A204.1 (cell line): ENCODE data around the gene G0S2.

Source experiments
- FAIRE-seq: peaks from 2 replicates; lab custom pipeline; 2012; peaks lifted over from hg19 to GRCh38; lab: Jason Lieb, UNC

The G0S2 gene

DNA sequence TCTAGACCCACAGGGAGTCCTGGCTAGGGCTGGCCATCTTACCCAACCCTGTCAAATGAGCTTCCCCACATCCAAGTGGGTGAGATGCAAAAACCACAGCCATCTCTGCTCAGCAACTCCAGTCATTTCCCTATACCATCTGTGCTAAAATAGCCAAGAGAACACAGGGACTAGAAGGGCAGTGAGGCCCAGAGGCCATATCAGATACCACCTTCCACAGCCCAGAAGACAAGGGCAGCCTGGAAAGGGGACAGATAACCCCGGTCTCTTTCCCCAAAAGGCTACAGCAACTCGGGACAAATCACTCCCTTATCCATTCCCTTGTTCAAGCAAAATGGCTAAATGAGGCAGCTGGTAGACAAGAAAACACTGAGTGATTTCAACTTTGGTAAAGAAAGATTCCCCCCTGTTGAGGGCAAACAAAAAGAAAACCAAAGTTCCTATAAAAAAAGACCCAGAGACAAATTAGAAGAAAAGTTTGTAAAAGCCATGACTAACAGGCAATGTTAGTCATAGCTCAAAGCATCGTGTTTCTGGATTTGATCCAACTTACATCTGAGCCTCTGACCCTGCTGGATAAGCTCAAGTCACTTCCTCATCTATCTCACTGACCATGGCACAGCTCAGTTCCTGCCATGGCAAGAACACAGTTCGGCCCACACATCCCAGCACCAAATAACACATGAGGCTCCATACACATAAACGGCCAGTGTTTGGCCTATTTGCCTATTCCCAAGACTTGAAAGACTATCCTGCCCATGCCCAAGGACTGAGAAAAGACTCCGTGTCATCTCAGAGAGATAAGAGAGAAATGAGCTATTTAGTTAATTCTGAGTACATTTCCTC, 26.1 kb upstream of the G0S2 start:
- peak; percentile 92 for FAIRE-seq

DNA sequence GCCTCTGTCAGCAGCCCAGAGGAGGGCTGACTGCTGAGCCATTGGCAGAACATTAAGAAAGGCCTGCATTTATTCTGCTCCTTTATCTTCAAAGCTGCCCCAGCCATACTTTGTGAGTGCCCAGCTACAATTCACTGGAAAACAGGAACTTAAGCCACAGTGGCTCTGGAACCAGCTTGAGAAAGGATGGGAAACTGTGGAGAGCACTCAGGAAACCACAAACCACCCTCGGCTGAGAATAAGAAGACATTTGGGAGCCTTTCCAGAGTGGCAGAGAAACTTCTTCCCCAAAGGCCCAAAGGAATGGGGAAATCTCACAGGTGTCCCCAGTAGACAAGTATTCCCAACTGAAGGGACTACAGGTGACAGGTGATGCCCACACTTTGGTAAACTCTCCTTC, 24.8 kb upstream of the G0S2 start:
- FAIRE-seq, result no peak

DNA sequence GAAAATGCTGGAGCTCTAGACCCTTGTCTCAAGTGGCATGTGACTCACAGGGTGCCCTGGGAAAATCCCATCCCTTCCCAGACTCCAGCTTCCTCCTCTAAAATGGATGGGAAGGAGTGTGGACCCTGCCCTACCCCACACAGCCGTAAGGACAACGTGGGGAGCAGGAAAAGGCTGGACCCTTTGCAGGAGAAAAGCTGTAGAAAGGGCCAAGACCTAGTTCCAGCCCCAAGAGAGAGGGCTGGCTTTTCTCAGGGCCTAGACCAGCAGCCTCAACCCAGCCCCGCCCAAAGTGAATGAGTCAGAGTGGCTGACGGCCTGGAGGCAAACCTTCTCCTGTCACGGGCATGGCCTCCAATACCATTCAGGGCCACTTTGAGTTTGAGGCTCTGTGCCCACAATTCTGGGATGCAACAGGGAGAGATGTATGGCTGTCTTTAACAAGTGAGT, 24.0 kb upstream of the G0S2 start:
- FAIRE-seq, result peak; percentile 78

DNA sequence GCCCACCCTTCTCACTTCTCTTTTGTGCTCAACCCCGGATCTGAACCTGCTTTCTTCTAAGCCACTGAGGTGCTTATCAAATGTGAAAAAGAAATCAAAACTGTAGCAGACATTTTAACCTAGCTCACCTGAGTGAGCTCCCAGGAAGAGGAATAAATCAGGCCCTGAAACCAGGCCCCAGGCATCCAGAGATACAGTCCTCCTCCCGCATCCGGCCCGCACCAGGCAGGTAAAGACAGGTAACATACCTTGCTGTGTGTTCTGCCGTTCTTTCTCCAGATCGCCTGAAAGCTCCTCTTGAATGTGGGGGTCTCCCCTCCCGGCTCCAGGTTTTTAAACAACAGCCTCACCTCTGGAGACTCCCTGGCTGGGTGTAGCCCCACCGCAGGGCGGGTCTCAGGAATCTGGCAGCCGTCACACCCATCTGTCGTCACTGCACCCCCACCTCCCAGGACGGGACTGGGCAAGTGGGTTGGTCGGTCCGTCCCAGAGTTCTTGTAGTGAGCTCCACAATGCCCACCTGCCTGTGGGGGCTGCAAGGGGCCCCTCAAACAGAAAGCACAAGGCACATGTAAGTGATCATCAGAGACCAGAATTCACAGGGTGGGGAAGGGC, 23.0 kb upstream of the G0S2 start, which contains the start of gene LAMB3:
Gene LAMB3 (minus strand): TSS at position 305 of the 615 bp plus-strand sequence. CDS start 1,481 bp downstream, outside the sequence.
- no peak for FAIRE-seq

DNA sequence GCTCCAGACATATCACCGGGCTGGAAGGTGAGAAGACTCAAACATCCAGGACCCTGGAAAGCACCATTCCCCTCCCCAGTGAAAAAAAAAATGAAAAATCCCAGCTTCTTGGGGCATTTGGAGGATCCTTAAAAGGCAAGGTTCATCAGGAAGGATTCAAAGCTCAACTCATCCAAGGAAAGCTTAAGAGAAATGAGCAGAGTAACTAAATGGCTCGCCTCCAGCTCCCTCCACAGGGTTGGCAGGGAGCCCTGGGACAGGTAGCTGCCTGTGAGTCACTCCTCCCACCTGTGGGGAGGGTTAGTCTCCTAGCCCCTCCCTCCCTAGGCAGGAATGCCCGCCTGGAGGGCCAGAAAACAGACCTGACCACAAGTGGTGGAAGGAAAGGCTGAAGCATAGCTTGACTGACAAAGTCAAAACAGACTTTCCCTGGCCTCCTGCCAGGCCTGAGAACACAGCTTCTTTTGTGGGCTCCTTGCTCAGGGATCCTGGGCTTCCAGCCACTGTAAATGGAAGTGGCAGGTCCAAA, 22.3 kb upstream of the G0S2 start:
- FAIRE-seq, result peak; percentile 99

DNA sequence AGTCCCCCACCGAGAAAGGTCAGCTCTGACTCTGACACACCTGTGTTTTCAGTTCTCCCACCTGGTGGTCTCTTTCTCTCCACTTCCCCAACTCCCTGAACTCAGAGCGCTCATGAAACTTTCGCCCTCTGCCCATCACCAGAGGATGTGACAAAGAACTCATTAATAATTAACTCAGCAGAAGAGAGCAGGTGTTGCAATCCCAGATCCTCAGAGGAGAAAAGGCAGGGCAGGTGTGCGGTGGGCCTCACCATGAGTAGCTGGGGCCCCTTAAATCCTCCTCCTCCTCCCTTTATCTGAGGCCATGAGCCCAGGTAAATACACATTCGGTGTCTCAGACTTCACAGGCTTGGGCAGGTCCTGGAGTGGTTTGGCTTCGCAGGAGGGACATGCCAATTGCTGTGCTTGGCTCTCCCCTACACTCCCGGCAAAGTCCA, 21.3 kb upstream of the G0S2 start:
- FAIRE-seq, result no peak

DNA sequence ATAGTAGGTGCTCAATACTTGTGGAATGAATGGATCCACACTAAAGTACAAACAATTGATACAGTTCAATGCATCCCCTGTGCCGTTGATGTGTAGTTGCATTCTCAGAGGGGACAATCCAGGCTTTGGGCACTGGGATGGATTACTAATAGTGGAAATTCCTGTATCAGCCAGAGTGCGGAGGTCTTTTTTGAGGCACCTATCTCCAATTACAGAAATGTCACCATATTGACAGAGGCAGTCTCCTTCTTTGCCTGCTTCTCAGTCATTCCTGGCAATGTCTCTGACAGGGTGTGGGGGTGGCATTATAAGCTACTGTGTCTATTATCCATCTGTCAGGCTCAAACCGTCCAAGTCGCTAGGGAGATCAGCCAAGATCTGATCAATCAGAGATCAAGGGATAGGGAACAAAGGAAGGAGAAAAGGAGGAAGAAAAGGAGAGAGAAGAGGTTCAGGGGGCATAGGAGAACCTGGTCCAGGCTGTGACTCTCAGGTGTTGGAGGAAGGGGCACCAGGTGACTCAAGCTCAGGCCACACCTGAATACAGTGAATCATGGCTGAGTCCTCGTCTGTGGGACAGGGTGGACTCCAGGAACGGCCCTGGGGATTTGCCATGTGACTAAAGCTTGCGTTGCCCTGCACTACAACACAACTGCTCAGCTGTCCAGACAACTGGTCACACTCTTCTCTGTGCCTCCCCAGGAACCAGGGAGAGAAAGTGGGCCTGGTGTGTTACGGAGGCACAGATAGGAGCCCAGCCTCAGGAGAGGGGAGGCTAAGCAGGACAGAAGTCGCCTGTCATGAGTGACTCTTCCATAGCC, 19.6 kb upstream of the G0S2 start:
- no peak for FAIRE-seq

DNA sequence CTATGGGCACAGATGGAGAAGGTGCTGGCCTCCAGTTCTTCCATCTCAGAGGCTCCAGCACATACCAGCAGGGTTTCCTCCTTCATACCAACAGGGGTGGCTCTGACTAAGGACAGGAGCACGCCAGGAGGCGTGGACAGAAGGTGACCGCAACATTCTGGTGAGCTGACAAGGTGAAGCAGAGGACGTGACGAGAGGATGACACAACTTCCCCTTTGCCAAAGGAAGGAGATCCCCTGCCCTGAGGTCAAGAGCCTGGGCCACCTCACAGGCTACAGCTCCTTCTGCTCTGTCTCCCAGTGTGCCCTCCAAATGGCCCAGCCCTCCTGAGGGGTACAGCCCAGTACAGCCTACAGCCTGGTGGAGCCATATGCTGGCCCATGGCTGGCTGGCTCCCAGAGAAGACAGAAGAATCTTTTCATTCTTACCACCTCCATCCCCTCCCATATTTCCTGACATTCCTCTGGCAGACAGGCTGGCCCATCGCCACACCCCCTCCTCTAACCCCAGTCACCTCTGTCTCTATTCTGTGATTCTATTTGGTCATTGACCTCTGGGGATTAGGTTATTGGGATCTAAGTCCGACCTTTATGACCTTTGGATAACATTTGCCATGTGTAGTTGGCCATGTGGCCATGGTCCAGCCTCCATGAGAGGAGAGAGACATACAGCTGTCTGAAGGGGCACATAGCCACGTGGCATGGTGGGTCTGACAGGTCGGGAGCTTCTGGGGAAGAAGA, 17.9 kb upstream of the G0S2 start:
- no peak for FAIRE-seq

DNA sequence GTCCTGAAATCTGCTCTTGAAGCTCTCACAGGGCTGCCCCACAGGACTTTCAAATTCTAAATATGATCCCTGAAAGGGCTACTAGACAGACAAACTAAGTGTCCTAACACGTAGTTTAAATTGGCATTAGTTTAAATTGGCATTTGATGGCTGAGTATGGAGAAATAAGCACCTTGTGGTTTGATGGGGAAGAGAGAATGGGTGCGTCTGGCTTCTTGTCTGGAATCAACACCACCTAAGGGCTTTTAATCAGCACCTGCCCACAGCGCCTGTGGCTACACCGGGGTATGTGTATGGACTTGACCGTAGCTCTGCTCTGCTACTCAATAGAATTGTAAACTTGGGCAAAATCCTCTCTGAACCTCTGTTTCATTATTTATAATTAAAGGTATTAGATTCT, 17.3 kb upstream of the G0S2 start:
- FAIRE-seq, result no peak

DNA sequence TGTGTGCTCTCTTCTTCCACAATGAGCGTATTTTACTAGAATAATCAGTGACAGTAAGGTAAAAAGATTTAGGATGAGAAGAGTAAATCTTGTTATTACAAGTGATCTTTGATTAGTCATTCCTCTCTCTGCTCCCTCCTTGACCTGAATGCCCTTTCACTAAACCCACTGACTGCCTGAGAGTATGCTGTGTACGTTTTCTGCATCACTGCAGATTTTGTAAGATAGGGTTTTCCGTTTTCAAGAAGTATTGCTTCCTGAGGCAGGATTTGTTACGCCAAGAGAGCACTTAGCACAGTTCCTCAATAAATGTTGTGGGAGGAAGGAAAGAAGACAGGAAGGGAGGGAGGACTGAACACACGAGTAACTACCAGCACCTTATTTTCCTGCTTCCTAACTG, 15.3 kb upstream of the G0S2 start:
- no peak for FAIRE-seq

DNA sequence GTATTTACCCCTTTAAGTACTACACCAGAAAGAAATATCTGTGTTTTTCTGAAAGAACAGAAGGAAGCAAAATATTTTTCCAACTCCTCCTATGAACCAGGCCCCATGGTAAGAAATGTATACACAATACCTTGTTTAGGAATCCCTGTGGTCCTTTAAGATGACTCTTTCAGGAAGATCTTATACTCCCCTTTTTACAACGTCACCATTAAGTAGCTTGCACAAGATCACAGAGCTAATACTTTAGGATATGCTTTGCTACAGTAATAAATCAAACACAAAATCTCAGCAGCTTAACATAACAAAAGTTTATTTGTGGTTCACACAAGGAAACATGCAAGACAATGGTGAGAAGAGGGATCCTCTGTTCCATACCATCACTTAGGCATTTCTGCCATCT, 14.1 kb upstream of the G0S2 start:
- peak; percentile 34 for FAIRE-seq

DNA sequence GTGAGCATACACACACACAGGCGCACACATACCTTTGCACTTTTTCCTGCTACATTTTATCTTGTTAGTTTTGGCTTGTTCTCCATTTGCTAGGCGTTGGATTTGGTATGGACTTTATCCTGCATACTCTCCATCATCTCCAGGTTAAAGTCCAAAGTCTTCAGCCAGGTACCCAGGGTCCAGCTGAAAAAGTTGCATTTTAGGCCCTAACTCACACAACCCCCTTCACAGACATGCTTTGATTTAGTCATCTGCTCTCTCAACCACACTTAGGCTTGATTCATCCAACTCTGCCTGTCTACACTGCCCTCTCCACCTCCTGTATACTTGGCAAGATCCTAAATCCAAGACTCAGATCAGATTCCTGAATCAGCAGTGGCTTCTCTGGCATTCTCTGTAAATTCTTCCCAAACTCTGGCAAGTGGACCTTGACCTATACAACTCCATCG, 12.3 kb upstream of the G0S2 start:
- FAIRE-seq, result no peak

DNA sequence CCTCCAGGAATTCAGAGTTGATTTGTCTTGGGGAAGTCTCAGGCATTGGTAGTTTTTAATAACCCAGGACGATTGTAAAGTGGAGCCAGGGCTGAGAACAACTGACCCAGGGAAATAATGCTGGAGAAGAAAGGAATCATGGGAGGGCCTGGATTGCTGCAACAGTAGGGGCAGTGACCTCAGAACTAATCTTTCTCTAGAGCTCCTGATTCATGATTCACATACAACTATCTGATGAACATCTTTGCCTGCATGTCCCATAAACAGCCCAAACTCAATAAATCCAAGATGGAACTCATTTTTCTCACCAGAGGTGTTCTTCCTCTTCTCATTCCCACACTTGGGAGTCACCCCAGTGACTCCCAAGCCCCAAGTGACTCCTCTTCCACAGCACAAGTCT, 8.1 kb upstream of the G0S2 start:
- FAIRE-seq, result no peak

DNA sequence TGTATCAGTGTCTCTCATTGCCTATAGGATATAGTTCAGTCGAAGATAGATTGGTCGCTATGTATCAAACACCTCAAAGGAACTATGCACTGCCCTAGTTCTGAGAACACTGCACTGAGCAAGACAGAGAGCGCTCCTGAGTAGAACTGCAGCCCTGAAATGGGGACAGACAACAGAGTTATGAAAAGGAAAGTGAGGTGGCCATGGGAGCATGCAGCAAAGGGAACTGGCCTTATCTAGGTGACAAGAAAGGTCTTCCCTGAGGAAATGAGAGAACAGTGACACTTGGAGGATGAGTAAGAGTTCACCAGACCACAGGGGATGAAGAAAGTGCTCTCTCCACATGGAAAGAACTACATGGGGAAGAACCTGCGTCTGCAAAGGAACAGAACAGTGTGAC, 7.5 kb upstream of the G0S2 start:
- no peak for FAIRE-seq

DNA sequence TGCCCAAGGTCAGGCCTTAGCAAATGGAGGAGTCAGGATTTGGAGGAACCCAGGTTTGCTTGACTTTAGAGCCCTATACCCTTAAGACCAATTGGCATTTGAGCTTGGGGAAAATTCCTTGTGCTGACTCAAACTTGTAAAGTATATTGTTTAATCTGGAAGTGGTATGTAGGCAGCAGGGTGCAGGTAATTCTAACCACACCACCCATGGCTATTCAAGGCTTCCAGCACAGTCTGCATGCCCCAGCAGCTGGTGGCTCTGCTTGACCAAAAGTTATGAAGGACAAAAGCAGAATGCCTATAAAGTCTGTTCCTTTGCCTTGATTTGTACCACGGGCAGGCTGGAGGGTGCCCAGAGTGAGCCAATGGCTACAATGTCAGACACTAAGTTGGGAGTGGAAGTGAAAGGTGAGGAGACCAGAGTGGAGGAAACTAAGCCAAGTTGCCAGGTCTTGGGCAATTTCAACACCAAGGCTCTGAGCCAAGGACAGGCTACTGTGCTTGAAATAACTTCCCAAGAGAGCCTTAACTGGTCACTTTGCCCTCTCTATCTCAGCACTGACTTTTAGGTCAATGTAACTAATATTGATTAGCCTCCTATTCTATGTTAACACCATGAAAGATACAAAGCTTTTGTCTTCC, 4.7 kb upstream of the G0S2 start:
- no peak for FAIRE-seq

DNA sequence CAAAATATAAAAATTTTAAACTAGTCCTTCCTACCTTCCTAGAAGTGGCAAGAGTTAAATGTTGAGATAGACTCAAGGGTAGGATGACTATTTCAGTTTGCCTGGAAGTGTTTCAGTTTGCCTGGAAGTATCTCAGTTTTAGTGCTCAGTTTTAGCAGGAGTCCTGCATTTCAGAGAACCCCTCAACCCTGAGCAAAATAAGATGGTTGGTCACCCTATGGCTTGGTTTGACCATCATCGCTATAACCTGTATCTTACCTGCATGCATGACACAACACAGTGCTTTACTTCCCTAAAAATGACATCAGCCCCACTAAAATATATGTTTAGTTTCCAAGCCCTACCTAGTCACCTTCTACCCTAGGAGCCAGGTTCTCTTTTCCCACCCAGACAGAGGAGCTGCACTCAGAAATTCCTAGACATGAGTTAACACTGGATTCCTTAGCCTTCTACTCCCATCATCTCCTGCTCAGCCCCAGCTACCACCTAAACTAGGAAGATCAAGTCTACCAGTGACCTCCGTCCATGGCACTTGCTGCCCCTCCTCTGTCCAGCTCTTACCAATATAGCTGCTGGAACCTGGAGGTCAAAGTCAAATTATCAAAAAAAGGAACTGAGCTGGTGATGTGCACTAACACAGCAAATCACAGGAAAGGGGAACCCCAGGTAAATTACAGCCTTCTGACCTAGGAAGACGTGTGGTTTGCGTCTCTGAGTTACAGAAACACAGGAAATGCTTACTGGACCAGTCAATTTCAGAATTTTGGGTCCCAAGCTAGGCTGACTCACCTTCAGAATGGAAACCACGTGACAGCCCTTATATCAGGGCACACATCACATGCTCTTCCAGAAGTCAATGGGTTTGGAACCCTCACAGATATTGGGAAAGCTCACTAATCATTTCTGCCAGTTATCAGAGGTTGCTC, 2.2 kb upstream of the G0S2 start:
- no peak for FAIRE-seq

DNA sequence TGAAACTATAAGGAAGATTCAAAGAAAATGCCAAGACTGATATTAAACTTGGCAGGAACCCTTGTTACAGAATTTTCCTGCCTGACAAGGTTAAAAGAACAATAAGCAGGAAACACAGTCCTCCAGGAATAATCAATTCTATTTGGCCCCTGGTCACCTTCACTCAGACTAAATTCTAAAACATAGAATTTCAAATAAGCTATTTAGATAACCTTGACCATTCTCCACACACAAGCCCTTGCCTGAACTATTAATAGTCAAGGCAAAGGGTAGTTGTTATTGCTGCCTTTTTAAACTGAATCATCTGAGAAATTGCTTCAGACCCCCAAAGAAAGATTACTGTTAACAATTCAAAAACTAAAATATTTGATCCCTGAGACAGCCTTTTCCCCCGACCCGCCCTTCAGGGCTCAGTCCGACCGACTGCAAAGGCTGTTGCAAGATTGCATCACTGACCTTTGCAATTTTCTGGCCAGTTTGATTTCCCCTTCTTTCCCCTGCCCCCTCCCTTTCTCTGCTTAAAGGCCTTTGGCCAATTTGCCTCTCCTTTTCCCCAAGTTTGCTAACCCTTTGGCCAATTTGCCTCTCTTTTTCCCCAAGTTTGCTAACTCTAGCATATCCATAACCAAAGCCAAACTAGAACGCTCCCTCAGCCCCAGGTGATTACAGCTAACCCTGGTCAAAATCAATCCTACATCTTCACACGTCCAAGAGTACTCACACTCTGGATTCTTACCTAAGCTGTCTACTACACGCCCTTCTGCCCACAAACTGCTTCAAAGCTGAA, 1.4 kb upstream of the G0S2 start:
- FAIRE-seq, result no peak

DNA sequence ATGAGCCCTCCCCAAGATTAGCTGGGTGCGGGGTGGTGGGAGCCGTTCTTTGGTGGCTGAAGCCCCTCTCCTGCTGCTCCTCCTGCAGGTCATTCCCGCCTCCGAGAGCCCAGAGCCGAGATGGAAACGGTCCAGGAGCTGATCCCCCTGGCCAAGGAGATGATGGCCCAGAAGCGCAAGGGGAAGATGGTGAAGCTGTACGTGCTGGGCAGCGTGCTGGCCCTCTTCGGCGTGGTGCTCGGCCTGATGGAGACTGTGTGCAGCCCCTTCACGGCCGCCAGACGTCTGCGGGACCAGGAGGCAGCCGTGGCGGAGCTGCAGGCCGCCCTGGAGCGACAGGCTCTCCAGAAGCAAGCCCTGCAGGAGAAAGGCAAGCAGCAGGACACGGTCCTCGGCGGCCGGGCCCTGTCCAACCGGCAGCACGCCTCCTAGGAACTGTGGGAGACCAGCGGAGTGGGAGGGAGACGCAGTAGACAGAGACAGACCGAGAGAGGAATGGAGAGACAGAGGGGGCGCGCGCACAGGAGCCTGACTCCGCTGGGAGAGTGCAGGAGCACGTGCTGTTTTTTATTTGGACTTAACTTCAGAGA, 448 bp downstream of the G0S2 start:
- no peak for FAIRE-seq

DNA sequence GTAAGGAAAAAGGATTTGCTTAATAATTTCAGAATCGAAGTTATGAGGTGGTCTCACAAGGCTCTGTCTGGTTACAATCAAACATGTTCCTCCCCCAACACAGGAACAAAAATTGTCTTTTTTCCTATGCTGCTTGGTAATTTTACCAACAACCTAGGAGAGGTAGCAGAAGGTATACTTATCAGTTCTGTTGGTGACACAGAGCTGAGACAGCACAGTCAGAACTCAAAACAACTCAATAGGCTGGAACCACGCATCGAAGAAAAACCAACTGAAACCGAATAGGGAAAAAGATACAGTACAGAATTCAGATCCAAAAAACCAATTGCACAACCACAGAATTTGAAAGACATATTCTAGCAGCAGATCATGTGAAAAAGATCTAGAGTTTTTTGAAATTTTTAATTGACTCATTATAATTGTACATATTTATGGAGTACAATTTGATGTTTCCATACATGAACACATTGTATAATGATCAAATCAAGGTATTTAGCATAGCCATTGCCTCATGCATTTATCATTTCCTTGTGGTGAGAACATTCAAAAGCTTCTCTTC, 3.8 kb downstream of the G0S2 start:
- FAIRE-seq, result no peak
